Nucleus accumbens (tissue), 56 donors: ENCODE data around the gene LRRN3.

Experiments used
- DNase-seq, 56 donors: peaks; one replicate each; lab custom pipeline; 2025; lab: John Stamatoyannopoulos, UW

LRRN3 gene

GRCh38 chr7:111076205-111076604 lies 14.7 kb upstream of the LRRN3 start:
- no peak for DNase-seq

- DNase-seq = no peak
These were observed 13.9 kb upstream of the LRRN3 start for GRCh38 chr7:111077001-111077400.

GRCh38 chr7:111080495-111081105 lies 10.3 kb upstream of the LRRN3 start:
- no peak for DNase-seq

- DNase-seq = no peak
These were observed 9.2 kb upstream of the LRRN3 start for GRCh38 chr7:111081546-111082267.

GRCh38 chr7:111082351-111082750 lies 8.6 kb upstream of the LRRN3 start:
- peak in 7 of 56 donors; percentile 0 to 37 (median 6) for DNase-seq

- DNase-seq = no peak
These were observed 7.5 kb upstream of the LRRN3 start for GRCh38 chr7:111083413-111083812.

- no peak for DNase-seq
These were observed 5.6 kb upstream of the LRRN3 start for GRCh38 chr7:111085356-111085755.

- no peak for DNase-seq
These were observed 4.4 kb upstream of the LRRN3 start for GRCh38 chr7:111086532-111086931.

GRCh38 chr7:111088328-111088727 lies 2.6 kb upstream of the LRRN3 start:
- DNase-seq = no peak

- DNase-seq = no peak
These were observed 1.0 kb upstream of the LRRN3 start for GRCh38 chr7:111089822-111090426.

GRCh38 chr7:111091593-111092358 lies 849 bp downstream of the LRRN3 start:
- DNase-seq = peak in 5 of 56 donors; percentile 7 to 29 (median 24)

- no peak for DNase-seq
These were observed 1.7 kb downstream of the LRRN3 start for GRCh38 chr7:111092406-111093236.

GRCh38 chr7:111093496-111093895 lies 2.6 kb downstream of the LRRN3 start:
- DNase-seq = peak in 2 of 56 donors; percentile 0 to 8

- DNase-seq = no peak
These were observed 3.5 kb downstream of the LRRN3 start for GRCh38 chr7:111094419-111094818.

GRCh38 chr7:111096997-111097396 lies 6.1 kb downstream of the LRRN3 start:
- no peak for DNase-seq

GRCh38 chr7:111098011-111098925 lies 7.3 kb downstream of the LRRN3 start:
- DNase-seq = peak in 16 of 56 donors; percentile 1 to 45 (median 12)

- no peak for DNase-seq
These were observed 8.0 kb downstream of the LRRN3 start for GRCh38 chr7:111098926-111099250.

- no peak for DNase-seq
These were observed 11.1 kb downstream of the LRRN3 start for GRCh38 chr7:111101856-111102646.
